Activated T-cell treated with anti-CD3 and anti-CD28 coated beads, Interleukin-2, amount 50 U/mL, for 1 hour (primary cell): ENCODE measurements around the gene ZNF804B.

Experiments
- DNase-seq: peaks from one replicate; pipeline ENCODE4 v3.0.0-alpha.2; 2020

ZNF804B gene

DNA sequence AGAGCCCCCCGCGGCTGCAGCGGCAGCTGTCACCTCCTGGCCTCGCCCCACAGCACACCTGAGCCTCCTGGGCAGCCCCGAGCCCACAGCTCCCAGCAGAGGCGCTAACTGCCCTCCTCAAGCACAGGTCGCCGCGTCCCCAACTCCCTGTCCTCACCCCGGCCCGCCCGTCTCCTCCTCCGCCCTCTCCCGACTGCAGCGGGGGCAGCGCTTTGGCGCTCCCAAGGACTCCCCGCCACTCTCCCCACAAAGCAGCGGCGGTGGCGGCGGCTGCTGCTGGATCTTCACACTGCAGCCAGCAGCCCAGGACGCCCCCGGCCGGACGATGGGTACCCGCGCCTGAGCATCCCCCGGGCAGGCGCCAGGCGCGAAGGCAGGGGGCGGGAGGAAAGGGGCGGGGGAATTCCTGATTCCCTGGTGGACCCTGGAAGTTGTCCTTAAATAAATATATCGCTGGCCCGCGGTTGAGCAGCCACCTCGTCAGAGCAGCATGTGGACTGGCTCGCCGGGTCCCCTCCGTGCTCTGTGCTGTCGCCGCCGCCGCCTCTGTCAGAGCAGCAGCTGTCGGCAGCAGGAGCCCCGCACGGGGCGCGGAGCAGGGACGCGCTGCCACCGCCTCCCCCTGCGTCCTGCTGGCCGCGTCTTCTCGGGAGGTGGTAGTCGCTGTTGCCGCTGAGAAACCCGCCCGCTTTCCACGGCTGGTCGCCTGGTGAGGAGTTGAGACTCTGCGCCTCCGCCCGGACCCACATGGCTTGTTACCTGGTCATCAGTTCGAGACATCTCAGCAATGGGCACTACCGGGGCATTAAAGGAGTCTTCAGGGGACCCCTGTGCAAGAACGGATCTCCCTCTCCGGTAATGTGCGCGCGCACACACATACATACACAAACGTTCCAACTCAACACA is at the start of gene ZNF804B:
Gene ZNF804B (plus strand): TSS at position 471 of the 906 bp plus-strand sequence. CDS start 277 bp downstream, at position 748.
- DNase-seq, result no peak

DNA sequence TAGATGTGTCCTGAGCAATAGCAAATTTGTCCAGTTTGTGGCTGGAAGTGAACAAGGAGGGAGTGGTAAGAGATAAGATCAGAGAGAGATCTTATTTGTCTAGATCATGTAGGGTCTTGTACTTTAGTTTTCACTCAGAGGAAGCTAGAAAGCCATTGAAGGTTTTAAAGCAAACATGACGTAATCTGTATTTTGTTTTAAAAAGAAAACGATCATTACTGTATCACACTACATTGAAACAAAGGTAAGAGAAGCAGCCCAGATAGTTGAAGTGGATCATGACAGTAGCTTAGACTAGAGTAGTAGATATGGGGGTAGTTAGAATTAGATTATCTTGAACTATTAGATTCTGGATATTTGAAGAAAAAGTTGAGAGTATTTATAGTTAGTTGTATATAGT is 23.6 kb upstream of the ZNF804B start:
- no peak for DNase-seq

DNA sequence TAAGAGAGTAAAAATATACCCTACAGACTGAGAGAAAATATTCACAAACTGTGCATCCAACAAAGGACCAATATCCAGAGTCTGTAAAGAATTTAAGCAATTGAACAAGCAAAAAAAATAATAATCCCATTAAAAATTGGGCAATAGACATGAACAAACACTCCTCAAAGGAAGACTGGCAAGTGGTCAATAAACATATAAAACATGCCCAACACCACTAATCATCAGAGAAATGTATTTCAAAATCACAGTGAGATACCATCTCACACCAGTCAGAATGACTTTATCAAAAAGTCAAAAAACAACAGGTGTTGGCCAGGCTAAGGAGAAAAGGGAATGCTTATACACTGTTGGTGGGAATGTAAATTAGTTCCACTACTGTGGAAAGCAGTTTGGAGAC is 21.9 kb upstream of the ZNF804B start:
- no peak for DNase-seq

DNA sequence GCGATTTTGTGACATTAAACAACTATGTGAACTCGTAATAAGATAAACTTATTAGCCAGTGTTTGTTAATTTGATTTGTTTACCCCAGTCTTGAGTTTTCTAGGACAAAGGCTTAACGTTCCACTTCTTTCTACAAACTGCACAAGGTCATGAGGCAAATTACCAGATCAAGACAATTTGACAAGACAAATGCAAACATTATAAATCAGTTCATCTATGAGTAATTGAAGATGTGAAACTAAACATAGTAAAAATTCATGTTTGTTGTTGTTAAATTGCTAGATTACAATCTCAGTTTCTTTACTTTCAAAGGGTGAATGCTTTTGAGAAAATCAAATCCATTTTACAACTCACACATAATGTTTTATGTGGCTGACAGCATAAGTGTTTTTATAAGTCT is 13.4 kb upstream of the ZNF804B start:
- DNase-seq, result no peak

DNA sequence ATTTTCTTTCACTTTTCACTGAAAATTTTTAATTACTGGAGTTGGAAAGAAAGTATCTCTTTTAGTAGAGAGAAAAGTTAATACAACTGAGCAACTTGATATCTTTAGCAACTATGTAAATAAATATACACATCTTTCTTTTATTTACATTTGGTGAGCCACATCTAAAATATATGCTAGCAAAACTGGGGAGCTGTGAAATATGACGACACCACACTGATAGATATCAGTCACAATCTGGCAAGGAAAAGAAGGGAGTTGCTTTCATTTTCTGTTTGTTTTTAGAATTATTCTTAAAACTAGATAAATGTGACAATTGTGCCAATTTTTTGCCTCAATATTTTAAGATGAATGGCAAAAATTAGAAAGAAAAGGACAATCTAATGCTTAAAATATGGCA is 2.7 kb upstream of the ZNF804B start:
- DNase-seq, result no peak

DNA sequence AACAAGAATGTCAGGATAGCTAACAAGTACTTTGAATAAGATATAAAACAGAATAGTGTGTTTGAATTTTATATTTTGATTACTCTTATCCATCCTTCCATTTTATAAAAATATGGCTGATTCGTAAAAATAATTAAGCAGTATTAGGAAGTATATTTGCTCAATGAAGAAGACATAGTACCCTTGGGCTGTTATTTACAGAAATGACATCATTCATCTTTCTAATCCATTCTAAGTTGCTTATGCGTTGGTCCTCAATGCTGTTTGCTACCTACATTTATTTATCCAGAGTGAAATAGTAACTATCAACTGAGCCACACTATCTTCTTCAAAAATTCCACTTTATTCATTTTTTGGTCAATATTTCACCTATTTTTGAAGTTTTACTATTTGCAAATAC is 2.1 kb upstream of the ZNF804B start:
- no peak for DNase-seq

GRCh38 chr7:88758381-88759229 is 895 bp upstream of the ZNF804B start:
- DNase-seq, result no peak

- DNase-seq, result no peak
Measured at GRCh38 chr7:88760136-88760515, 626 bp downstream of the ZNF804B start.

DNA sequence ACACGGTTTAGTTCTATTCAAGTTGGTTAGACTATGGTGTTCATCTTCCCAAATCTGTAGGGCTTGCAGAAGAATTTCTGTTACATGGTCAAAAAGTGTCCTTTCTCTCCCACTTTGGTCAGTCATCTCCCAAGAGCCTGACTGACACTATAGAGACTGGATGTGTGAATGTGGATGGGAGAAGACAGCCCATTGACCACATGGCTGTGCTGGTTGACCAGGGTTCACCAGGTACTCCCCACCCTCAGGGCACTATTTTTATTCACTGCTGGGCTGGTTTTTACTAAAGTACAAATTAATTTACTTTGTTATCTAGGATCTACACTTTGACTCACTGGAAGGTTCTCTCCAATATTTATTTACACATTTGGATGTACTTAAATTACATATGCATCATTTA is 2.3 kb downstream of the ZNF804B start:
- DNase-seq, result no peak

- no peak for DNase-seq
Measured at GRCh38 chr7:88771417-88771816, 11.9 kb downstream of the ZNF804B start.

DNA sequence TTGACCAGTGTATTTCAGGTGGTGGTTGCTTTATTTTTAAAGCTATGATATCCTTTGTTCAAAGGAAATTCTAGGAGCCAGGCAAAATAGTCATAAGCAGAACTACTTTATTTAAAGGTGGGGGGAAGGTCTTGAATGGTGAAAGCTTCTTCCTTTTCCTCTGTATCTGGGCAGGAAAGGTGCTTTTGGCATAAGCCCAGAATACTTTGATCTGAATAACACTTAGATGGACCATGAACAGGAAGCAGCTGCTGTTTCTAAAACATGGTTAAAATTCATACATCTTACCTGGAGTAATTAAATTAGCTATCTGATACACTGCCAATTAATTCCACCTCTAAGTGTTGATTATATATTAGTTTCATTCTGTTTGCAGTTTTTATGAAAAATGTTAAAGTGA is 13.3 kb downstream of the ZNF804B start:
- DNase-seq, result no peak

DNA sequence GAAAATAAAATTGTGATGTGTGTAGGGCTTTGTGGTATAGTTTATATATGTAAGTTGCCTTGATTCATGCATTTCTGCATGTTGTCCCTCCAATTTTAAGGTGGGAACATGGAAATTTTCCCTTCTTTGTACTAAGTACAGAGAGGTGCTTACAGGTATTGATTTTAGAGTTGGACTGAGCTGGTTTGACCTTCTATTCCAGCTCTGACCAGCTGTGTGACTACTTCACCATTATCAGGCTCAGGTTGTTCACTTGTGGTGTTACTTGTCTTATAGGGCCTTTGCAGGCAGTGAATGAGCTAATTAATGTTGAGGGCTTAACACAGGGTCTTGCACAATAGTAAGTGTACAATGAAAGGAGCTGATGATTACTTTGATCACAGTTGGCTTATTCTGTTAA is 16.3 kb downstream of the ZNF804B start:
- DNase-seq, result no peak

DNA sequence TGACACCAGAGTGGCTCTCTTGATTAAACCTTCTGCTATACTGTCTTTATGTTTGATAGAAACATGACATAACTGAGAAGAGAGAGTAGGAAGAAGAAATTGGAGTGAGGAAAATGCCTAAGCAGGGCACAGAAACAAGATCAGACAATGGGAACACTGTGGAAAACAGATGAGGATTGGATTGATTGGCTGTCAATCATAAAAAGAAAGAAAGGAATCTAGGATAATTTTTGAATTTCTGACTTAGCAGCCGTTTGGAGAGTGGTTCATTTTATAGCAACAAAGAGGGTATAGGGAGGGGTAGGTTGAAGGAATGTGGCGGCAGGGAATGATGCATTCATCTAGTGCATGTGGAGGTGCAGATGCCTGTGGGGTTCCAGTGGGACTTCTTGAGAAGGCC is 28.3 kb downstream of the ZNF804B start:
- DNase-seq, result no peak

DNA sequence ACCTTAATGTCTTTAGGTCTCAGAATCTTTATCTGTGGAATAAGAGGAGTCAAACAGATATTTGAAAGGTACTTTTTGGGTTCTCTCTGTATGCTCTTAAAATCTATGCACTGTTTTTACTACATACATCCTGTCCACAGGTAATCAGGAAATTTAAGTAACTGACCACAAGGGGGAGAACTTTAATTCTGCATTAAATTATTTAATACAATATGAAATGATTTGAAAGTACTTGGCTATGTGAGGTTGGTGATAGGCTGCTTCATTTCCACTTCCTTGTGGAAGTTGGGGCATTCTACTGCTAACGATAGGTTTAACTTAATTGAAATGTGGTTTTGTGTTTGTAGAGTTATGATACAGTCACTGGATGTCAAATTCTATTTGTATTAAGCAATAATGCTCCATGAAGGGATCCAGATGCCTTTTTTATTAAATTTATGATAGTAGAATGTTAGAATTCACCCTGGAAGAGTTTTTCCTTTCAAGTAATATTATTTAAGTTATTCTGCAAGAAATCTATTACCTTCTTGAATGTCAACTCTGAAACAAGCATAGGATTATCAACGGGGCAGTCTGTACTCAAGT is 30.1 kb downstream of the ZNF804B start:
- DNase-seq, result no peak

DNA sequence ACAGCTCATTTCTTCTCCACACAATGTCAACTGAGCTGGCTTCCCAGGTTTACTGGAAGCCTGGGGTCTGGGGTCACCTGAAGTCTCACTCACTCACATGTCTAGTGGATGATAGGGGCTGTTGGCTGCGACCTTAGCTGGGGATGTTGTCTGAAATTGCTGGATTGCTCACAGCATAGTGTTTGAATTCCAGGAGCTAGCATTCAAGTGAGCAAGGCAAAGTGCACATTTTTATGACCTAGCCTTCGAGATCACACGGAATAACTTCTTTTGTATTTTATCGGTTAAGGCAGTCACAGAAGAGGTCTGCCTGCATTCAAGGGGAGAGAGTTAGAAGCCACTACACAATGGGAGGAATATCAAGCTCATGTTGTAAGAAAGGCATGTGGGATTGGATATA is 32.4 kb downstream of the ZNF804B start:
- no peak for DNase-seq

DNA sequence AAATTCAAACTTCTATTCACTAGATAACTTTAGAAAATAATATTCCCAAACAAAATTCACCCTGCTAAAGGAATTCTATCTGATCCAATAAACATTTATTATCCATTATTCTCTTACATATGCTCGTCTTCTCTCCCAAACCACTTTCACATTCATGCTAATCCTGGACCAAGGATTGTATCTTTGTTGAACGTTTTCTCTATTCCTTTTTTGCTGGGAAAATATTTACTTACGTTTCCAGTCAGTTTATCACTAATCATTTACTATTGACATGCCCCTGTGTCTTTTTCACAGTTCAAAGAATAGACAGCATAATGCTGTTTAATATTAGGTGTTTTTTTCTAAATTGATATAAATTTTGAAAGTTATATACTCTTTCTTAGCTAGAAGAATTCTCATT is 32.9 kb downstream of the ZNF804B start:
- no peak for DNase-seq

- no peak for DNase-seq
Measured at GRCh38 chr7:88795553-88795952, 36.1 kb downstream of the ZNF804B start, which contains the start of gene TEX47. Gene TEX47 (minus strand): TSS chr7:88795737. CDS start chr7:88794942, 795 bp downstream.

DNA sequence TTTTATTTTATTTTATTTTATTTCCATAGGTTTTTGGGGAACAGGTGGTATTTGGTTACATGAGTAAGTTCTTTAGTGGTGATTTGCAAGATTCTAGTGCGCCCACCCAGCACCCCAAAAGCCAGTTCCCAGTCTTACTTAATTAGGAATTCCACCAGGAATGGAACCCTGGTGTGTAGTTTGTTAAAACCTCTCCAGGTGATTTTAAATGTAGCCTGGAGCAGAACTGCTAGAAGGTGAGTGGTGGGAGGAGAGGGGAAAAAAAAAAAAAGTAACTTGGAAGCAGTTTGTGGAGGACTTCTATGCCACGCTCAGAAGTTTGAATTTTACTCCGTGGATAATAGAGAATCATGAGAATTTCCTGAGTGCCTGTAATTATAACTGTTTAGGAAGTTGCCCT is 41.5 kb downstream of the ZNF804B start:
- no peak for DNase-seq

DNA sequence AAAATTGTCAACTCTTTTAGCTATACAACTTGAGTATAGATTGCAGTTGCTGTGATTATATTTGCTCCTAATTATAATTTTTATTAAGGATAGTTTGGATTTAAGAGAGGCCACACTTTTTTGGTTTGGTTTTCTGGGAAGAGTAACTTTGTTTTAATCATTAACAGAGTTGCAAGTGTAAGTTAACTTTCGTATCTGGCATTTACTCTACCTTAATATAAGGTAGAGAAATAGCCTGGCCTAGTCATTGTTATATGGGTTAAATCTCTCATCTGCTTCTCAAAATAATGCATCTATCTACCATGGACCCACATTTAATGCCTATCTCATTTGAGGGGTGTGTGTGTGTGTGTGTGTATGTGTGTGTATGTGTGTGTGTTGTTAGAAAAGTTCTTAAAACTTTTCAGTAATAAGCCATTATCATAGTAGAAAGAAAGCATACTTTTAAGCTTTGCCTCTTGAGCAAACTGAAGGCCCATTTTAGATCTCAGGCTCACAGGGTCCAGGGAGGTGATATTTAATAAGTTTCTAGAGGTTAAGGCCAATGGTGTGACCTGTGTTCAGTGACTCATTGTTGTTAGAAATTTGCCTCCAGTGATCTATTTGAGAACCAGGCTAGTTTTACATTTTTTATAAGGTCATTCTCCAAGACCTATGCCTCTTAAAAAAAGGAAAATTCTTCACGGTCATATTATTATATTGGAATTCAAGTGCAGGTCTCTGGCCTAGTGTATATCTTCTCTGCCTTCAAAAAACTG is 47.0 kb downstream of the ZNF804B start:
- DNase-seq, result no peak

DNA sequence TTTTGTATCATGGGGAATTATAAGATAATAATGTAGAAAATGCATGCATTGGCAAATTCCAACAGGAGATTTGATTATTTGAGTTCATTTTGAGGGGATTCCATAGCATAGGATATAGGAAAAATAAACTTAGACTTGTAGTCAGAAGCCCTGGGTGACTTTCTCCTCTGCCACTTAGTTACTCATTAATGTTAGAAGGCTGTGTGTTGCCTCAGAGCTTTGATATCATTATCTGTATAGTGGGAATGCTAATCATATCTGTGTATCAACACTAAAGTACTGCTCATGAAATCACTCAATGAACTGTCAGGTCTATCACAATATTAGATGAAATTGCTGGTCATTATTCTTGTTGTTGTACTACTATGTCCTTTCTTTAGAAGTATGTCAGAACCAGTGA is 59.1 kb downstream of the ZNF804B start:
- no peak for DNase-seq

DNA sequence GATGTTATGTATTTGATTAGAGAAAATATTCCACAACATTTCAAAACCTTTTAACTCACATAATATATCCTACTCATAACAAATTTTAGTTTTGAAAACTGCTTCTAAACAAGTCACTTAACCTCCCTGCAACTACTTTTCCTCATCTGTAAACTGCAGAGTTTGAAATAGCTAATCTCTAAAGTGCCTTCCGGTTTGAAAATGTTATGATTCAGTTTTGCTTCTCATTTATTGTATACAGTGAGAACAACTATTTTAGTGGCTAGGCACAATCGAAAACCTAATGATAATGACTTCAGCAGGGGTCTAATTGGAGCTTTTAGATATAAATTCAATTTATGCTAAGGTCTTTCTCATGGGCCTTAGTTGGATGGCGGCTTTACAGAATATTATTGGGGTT is 66.7 kb downstream of the ZNF804B start:
- DNase-seq, result no peak

DNA sequence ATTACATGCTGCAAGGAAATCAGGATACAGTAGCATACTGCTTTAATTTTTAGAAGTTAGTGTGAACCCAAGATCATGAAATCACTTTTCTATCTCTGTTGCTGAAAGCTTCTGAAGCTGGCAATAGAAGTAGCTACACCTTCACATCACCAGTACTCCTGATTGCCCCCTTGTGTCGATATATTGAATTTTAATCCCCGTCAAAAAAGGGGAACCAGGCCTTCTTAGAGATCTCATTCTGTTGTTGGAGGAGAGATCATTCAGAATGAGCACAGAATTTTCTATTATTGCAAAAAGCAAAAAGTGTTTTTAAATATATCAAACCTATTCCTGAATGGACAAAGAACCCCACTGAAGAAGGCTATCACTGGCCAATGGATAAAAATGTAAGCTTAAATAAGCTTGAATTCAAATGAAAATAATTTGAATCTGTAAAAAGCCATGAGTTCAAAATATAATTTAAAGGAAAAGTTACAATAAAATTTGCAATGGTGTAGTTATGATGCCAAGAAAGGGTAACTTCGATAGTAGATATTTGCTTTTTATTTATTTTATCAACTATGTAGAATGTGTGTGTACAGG is 75.7 kb downstream of the ZNF804B start:
- DNase-seq, result no peak
